Measurements from ENCODE around the gene APLP1. TPM values are rescaled to one million over a fixed set of nuclear protein-coding genes. Genes with fewer than 3 reads are reported as not detected.

Gene APLP1
- total RNA-seq, 1 experiment from 2014 or later: 36.9 TPM

- Mint-ChIP-seq H3K4me3 (peak overlapping the region; percentile 64 to 90), H3K27me3 (ENCODE audit: low read depth) (peaks cover 84% of the 10 kb centered on the region), H3K36me3 (ENCODE audit: insufficient read depth in 1 of 3, low read depth in 3 of 3) (no peaks in the 10 kb centered on the region; a peak in 1 of 7 replicates), H3K27ac (peak overlapping the region in 1 of 3 experiments; percentile 76; a peak in 1 of 7 replicates), H3K4me1 (peaks cover 21 to 32% of the 10 kb centered on the region in 2 experiments), H3K9me3 (peaks cover 2 to 3% of the 10 kb centered on the region in 2 experiments; a peak in 2 of 5 replicates)
- H3K4me2 ChIP-seq (ENCODE audit: insufficient read depth, insufficient read length, low read length): peak overlapping the region; percentile 72
- H4K91ac ChIP-seq (ENCODE audit: insufficient read length, low read depth, low read length): no peak overlapping the region
- H3K27me3 ChIP-seq (ENCODE audit: insufficient read depth, low read length): peaks cover 23% of the 10 kb centered on the region; the same call in 1 of the 2 replicates
- H3K18ac ChIP-seq (ENCODE audit: insufficient read length, low read depth, low read length): no peak overlapping the region
- H3K4ac ChIP-seq (ENCODE audit: low read depth, low read length): no peak overlapping the region
- no peaks in the 10 kb centered on the region for H3K4me1 ChIP-seq (ENCODE audit: insufficient read depth, low read length)
- no peaks in the 10 kb centered on the region for H3K9me3 ChIP-seq (ENCODE audit: control insufficient read depth, low read depth, low read length)
- peak; percentile 38; the same call in 1 of the 3 replicates for TF ChIP-seq CTCF (conservative IDR thresholded peaks at IDR 0.05)
- no peak overlapping the region for H2BK120ac ChIP-seq (ENCODE audit: low read depth, low read length, poor library complexity, severe bottlenecking)
- H3K9ac ChIP-seq (ENCODE audit: extremely low read depth, insufficient read length, low read length): no peak overlapping the region
- H3K79me1 ChIP-seq (ENCODE audit: insufficient read depth, low read depth, low read length, poor library complexity, severe bottlenecking): no peaks in the 10 kb centered on the region
- no peak overlapping the region for H3K56ac ChIP-seq (ENCODE audit: insufficient read length, low read depth, low read length)
- H2AFZ ChIP-seq (ENCODE audit: low read length): no peak overlapping the region
- no peak overlapping the region for H4K5ac ChIP-seq (ENCODE audit: insufficient read length, low read depth, low read length)
- no peak overlapping the region for H2BK15ac ChIP-seq (ENCODE audit: low read depth, low read length)
- no peak overlapping the region; the same call in 1 of the 2 replicates for H3K14ac ChIP-seq (ENCODE audit: insufficient read depth, low read length)
- H3K23ac ChIP-seq (ENCODE audit: insufficient read length, low read depth, low read length): no peak overlapping the region
- DNase-seq: peak; percentile 71
- H2BK12ac ChIP-seq (ENCODE audit: insufficient read length, low read depth, low read length): no peak overlapping the region
- WGBS (ENCODE audit: extremely low coverage, insufficient read length, low lambda C conversion rate): no CpG with 5 or more reads among the region's 26 CpGs
- H2AK5ac ChIP-seq (ENCODE audit: insufficient read length, low read length): no peak overlapping the region
- H3K79me2 ChIP-seq (ENCODE audit: insufficient read depth, low read length): no peaks in the 10 kb centered on the region
- no peak overlapping the region for H2BK5ac ChIP-seq (ENCODE audit: insufficient read length, low read length)
- H3T11ph ChIP-seq (ENCODE audit: low read length): no peak overlapping the region
- H2BK20ac ChIP-seq (ENCODE audit: low read depth, low read length, poor library complexity, severe bottlenecking): no peak overlapping the region
- no peak overlapping the region for H3K27ac ChIP-seq (ENCODE audit: insufficient read length, low read depth, low read length)
- no peak overlapping the region for H4K8ac ChIP-seq (replicated peaks; ENCODE audit: insufficient read length, low read depth, low read length)
- H4K20me1 ChIP-seq (ENCODE audit: control insufficient read depth, insufficient read depth, insufficient read length): no peaks in the 10 kb centered on the region
- H3K23me2 ChIP-seq (ENCODE audit: insufficient read length, low read depth, low read length, poor library complexity, severe bottlenecking): peaks cover 15% of the 10 kb centered on the region
Measured at GRCh38 chr19:35846038-35846668, 22.2 kb upstream of the APLP1 start.
